HG02943 (cell line): ENCODE measurements around the gene EPS8.
"Not testable (repeated sequence)": the region's sequence is repeated elsewhere in the genome, so short reads cannot be mapped to it uniquely, and the experiment has no call there.

ENCODE experiments used
- ATAC-seq: cut with Tn5 transposase; IDR thresholded peaks from one replicate; pipeline ENCODE4 v1.9.1; 2021; ENCODE audit warnings: mild to moderate bottlenecking, low read depth, moderate library complexity; ENCODE audit not compliant: unreplicated experiment

Gene EPS8

DNA sequence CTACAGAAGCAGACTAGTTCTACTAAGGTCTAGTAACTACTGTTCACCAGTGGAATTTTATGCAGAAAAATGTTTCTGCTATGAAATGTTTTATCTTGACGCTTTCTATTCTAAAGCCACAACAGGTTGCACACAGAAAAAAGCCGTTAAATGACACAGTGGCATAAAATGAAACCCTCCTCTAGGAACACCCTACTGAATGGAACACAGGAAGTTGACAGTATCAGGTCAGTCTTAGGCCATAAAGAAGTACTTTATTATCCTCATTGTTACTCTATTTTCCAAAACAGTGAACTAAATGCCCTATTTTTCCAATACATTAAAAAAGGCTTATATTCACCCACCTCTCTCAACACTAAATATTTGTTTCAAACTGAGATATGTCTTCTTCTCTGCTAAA, 21.9 kb downstream of the EPS8 start:
- no peak for ATAC-seq

DNA sequence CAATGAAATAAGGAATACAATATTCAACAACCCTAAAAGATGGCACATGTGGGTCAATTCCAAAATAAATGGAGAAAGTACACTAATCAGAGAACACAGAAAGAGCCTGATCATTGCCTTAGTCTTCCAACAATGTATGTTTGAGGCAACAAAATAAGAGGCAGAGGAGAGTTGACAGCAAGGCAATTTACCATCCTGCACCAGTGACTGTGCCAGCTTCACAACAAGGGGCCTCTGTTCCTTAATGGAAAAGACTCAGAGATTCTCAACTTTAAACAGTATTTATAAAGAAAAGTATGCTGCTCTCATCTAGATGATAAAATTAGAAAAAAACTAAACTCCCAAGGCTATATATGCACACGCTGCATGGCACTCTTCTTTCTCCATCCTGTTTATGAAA, 25.9 kb downstream of the EPS8 start:
- no peak for ATAC-seq

DNA sequence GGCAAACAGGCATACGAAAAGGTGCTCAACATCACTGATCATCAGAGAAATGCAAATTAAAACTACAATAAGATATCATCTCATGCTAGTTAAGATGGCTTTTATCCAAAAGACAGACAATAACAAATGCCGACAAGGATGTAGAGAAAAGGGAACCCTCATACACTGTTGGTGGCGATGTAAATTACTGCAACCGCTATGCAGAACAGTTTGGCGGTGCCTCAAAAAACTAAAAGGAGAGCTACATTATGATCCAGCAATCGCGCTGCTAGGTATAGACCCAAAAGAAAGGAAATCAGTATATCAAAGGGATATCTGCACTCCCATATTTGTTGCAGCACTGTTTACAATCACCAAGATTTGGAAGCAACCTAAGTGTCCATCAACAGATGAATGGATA, 27.0 kb downstream of the EPS8 start:
- not testable (repeated sequence) for ATAC-seq

DNA sequence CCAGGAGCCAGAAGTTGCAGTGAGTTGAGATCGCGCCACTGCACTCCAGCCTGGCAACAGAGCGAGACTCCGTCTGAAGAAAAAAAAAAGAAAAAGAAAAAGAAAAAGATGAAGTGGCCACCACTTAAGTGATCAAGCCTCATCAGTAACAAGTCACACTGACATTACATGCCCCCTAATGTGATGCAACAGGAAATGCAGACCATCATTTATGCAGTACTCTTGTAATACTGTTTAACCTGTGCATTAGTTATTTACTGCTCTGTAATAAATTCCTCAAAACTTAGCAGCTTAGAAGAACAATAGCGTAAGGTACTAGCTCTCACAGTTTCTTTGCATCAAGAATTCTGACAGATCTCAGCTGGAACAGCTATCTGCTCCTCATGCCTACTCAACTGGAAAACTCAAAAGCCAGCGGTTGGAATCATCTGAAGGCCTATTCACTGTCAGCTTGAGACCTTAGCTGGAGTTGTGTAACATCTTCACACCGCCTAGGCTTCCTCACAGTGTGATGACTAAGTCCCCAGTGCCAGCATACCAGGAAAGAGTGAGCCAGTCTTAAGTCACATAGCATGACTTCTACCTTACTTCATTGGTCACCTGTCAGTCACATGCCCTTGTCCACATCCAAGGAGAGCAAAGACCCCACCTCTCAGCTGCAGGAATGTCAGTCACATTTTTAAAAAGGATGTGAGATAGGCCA, 31.5 kb downstream of the EPS8 start:
- ATAC-seq, result no peak

GRCh38 chr12:15756822-15757221, 32.4 kb downstream of the EPS8 start:
- ATAC-seq, result no peak

GRCh38 chr12:15754233-15754632, 35.0 kb downstream of the EPS8 start:
- ATAC-seq, result no peak

DNA sequence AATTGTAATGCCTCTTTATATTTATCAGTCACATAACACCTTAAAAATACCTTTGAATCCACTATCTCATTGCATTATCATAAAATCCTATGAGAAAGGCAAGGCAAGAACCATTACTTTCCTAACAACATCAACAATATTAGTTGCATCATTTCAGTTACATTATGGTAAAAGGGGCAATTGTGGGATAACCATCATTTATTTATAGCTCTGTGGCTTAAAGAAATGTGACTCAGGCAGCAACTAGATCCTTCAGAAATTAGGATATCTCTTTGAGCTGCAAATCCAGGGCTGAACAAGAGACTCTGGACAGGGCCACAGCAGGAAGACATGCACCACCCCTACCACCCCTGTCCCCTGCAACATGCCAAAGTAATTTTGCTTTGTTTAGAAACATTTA, 36.4 kb downstream of the EPS8 start:
- ATAC-seq, result no peak

DNA sequence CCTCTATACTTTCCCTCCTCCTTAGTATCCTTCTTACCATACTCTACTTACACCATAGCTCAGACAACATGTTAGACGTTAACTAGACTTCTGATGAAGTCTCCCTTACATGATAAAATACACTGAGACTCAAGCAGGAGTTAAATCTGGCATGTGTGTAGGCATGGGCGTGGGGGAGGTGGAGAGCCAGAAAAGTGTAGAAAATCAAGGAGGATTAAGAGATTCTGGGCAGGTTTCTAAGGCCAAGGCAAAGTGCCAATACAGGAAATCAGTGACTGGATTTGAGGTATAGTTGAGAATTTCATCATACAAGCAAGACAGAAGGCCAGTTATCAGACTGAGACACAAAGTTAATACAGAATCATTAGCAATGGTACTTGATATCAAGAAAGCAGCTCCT, 37.4 kb downstream of the EPS8 start:
- no peak for ATAC-seq

DNA sequence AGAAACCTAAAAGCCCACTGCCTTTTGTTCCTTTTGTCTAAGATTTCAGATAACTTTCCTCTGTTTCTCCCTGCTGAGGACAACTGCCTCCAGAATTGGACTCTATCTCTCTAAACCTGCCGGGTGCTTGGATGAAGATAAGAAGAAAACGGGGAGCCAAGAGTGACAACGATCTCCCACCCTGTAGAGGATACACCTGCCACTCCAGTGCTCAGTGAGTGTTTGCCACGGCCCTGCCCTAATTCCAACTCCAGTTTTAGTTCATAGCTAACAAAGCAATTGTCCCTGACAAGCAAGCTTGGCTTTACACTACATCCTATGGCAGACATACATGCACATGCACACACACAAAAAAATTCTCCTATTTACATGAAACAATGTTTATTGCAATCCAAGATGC, 39.3 kb downstream of the EPS8 start:
- no peak for ATAC-seq

GRCh38 chr12:15741870-15742269, 47.3 kb downstream of the EPS8 start:
- not testable (repeated sequence) for ATAC-seq

GRCh38 chr12:15741082-15741481, 48.1 kb downstream of the EPS8 start:
- no peak for ATAC-seq

DNA sequence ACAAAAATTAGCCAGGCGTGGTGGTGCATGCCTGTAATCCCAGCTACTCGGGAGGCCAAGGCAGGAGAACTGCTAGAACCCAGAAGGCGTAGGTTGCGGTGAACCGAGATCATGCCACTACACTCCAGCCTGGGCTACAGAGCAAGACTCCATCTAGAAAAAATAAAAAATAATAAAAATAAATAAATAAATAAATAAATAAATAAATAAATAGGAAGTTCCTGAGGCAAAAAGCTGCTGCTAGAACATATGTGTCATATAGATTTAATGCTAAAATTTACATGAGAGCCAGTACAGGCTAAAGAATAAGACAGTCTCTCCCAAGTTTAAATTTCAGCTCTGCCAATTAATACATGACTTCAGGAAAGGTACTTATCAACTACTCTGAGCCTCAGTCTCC, 48.8 kb downstream of the EPS8 start:
- ATAC-seq, result not testable (repeated sequence)

DNA sequence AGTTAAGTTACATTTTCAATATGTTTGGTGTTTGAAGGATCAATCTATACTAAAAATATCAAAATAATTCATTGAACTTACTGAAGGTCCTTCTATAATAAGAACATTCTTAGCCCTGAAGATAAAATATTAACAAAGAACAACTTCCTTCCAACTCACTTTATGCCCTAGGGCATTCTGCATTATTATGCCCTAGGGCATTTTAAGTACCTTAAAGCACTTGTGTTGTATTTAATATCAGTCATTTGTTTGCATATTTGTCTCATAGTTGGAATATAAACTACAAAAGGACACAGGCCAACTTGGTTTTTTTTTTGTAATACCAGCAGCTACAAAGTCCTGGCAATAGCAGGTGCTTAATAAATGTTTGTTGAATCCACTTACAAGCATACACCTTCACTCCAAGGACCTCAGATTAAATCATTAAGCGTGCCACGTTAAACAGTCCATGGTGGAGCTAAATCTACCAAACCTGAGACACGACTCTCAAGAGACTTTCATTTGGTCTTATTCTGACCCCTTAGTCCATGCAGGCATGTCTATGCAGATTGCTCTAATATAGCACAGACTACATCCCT, 50.7 kb downstream of the EPS8 start:
- no peak for ATAC-seq

- ATAC-seq, result no peak
Measured at GRCh38 chr12:15735837-15736615, 53.2 kb downstream of the EPS8 start.

- peak; percentile 19 for ATAC-seq
Measured at GRCh38 chr12:15733136-15733535, 56.1 kb downstream of the EPS8 start.

DNA sequence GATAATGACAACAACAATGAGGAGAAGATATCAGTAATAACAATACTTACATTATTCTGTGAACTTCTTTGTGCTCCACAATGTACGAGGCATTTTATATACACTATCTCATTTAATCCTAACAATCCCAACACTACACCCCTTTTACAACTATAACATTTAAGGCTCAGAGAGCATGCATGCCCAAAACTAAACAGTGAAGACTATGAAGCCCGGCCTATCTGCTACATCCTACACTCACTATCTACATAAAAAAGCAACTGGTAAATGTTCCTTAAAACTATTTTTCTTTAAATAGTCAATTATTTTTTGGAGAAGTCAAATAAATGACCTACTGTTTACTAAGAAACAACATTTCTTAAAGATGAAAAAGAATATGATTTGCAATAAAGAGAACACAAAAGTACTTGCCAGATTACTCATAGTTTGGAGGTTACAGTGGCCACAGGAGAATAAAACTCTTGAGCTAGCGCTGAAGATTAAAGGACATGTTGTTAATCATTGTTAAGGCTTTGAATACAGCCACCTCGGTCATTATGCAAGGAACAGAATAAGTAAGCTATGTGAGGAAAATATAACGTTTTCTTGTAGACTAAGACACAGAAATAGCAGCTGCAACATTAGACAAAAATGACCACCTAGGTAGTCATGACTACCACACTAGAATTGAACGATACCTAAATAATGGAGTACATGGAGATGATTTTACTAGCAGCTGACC, 56.7 kb downstream of the EPS8 start:
- peak; percentile 66 for ATAC-seq

- ATAC-seq, result peak; percentile 16
Measured at GRCh38 chr12:15731940-15732339, 57.2 kb downstream of the EPS8 start.

DNA sequence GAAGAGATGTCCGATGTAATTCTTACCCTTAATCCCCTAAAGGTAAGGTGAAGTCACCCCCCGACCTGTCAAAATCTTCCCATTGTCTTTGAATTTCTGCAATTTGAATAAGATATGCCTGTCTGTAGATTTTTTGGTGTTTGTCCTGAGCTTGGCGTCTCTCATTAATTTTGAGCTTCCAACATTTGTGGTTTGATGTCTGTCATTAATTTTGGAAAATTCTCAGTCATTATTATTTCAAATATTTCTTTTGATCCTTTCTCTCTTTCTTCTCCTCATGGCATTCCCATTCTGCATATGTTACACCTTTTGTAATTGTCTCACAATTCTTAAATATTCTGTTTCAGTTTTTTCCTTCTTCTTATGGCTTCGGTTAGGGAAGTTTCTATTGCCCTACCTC, 60.1 kb downstream of the EPS8 start:
- no peak for ATAC-seq

DNA sequence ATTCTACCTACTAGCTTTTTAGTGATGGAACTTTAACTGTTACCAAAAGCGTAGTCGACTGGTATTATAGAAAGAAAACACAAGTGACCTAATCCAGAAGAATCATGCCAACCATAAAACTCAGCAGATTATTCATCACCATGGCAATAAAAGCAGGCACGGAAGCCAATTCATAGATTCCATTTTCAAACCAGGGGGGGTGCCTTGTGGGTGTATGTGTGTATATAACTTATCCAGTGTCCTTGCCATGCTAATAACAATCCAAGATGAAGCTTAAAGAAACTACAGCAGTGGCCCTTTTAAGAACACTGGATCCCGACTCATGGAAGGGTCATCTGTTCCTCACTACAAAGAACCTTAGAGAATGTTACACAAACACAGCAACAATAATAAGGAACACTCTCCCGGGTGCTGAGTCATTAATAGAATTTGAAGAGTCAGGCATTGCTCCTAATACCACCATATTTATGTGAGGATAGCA, 61.0 kb downstream of the EPS8 start:
- ATAC-seq, result no peak

DNA sequence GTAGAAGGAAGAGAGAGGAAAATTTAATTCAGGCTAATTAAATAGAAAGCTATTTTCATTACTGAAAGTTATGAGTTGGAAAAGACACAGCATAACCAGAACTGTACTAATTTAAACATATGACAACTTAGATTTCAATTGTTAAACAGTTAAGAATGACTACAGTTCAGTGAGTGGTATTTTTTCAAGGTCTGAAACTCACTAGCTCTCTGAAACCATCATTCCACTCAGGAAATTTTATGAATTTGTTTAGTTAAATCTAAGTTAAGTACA, 62.4 kb downstream of the EPS8 start:
- ATAC-seq, result no peak
